ENCODE data around the gene DMAP1. TPM values are rescaled to one million over a fixed set of nuclear protein-coding genes. Genes with fewer than 3 reads are reported as not detected.
"Not testable (repeated sequence)": the region's sequence is repeated elsewhere in the genome, so short reads cannot be mapped to it uniquely, and the experiment has no call there.

Gene DMAP1, protein sequence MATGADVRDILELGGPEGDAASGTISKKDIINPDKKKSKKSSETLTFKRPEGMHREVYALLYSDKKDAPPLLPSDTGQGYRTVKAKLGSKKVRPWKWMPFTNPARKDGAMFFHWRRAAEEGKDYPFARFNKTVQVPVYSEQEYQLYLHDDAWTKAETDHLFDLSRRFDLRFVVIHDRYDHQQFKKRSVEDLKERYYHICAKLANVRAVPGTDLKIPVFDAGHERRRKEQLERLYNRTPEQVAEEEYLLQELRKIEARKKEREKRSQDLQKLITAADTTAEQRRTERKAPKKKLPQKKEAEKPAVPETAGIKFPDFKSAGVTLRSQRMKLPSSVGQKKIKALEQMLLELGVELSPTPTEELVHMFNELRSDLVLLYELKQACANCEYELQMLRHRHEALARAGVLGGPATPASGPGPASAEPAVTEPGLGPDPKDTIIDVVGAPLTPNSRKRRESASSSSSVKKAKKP
- 10 to 100 TPM; 53.2 to 74.3 (median 61.3) TPM for polyA plus RNA-seq (ENCODE audit: insufficient read length in 4 of 4)

DNA sequence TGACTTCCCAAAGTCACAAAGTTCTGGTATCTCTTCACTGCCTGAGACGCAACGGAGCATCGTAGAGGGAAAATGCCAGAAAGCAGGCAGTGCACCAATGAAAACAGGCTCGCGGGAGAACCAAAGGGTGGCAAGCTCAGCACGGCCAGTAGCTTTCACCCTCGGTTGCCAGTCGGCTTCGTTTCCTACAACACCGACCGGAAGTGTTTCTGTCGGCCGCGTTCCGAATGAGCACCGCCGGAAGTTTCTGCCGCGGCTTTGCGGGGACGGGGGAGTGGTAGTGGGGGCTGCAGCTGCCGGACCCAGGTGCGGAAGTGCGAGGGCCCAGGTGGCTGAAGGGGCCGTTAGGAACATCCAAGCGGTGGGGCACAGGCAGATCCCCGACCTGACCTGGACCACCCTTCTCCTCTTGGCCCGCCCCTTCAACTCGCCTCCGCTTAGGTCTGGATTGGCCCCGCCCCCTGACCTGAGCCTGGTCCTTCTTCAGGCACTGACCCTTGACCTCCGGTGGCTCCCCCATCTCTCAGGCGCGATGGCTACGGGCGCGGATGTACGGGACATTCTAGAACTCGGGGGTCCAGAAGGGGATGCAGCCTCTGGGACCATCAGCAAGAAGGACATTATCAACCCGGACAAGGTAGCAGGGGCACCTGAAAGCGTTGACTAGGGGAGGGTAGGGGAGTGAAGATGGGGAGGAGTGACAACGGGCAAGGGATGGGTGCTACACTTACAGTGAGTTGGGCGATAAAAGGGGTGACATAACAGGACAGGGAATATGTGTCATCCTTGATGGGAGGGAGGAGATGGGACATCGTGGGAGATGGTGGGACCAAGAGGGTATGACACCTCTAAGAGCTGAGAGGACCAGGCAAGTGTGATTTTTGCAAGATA, at the start of gene DMAP1:
DMAP1 (plus strand) TSS at position 250 of the 891 bp plus-strand sequence; CDS start at position 533, 283 bp downstream.
- DNase-seq (ENCODE audit: low read depth in 4 of 4, low spot score in 2 of 4): peak; percentile 34 to 76 (median 66)

- no peak for DNase-seq (ENCODE audit: low read depth in 4 of 4, low spot score in 2 of 4)
These were observed 44.7 kb upstream of the DMAP1 start for GRCh38 chr1:44168520-44169098.

- no peak for DNase-seq (ENCODE audit: low read depth in 4 of 4, low spot score in 2 of 4)
These were observed 42.9 kb upstream of the DMAP1 start for GRCh38 chr1:44170281-44170823.

DNA sequence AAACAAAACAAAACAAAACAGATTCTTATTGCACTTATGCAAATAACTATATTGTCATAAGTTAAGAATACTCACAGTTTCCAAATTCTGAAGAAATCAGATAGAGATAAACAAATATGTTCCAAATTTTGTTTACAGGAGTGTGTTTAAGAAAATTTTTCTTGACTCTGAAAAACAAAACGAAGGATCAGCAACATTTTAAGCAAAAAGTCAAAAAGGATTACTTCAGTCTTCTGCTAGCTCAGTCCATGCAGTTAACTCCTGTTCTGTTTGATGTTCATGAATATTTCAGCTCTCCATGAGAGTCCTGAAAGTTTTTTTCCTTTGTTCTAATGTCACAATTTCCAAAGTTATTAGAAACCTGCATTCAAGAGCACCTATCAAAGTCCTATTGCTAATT, 38.6 kb upstream of the DMAP1 start:
- no peak for DNase-seq (ENCODE audit: low read depth in 4 of 4, low spot score in 2 of 4)

DNA sequence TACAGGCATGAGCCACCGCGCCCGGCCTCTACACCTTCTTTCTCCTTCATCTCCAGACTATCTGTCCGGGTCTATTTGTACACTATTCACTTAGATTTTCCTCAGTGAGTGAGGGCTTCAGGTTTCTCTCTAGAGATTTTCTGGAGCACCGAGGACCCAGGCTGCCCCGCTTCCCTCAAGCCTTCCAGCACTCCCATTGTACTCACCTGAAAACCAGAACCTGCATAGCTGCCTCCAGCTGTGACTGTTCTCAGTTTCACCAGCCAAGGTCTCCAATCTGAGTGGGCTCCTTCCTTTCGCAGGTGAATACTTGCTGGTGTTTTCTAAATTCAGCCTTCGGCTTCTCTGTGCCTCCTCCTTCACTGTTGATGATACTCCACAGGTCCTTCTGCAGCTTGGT, 12.9 kb upstream of the DMAP1 start:
- DNase-seq (ENCODE audit: low read depth in 4 of 4, low spot score in 2 of 4): no peak

GRCh38 chr1:44206545-44206944, 6.7 kb upstream of the DMAP1 start:
- DNase-seq (ENCODE audit: low read depth in 4 of 4, low spot score in 2 of 4): not testable (repeated sequence)

GRCh38 chr1:44208226-44208625, 5.0 kb upstream of the DMAP1 start:
- no peak for DNase-seq (ENCODE audit: low read depth in 4 of 4, low spot score in 2 of 4)

GRCh38 chr1:44210595-44210994, 2.7 kb upstream of the DMAP1 start:
- no peak for DNase-seq (ENCODE audit: low read depth in 4 of 4, low spot score in 2 of 4)

GRCh38 chr1:44212355-44213221, 683 bp upstream of the DMAP1 start:
- no peak for DNase-seq (ENCODE audit: low read depth in 4 of 4, low spot score in 2 of 4)

GRCh38 chr1:44217809-44218410, 4.6 kb downstream of the DMAP1 start:
- DNase-seq (ENCODE audit: low read depth in 4 of 4, low spot score in 2 of 4): no peak

DNA sequence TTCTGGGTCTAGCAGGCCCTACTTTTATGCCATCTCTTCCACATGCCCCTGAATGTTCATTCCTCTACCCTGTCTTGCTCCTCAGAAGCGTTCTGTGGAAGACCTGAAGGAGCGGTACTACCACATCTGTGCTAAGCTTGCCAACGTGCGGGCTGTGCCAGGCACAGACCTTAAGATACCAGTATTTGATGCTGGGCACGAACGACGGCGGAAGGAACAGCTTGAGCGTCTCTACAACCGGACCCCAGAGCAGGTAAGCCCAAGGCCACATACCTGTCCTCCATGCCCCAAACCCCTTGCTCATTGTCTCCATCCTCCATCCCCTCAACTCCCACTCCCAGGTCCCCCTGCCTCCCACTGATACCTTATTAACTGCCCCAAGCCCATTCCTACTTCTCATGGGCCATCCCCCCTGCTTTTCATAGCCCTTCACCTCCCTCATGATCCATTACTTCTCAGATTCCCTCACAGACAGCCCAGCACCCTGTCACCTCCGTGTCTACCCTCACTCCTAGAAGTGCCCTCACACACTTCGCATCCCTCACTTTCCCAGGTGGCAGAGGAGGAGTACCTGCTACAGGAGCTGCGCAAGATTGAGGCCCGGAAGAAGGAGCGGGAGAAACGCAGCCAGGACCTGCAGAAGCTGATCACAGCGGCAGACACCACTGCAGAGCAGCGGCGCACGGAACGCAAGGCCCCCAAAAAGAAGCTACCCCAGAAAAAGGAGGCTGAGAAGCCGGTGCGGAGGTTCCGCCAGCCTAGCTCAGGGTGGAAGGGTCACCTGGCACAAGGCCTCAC, 5.4 kb downstream of the DMAP1 start:
- DNase-seq (ENCODE audit: low read depth in 4 of 4, low spot score in 2 of 4): no peak

- DNase-seq (ENCODE audit: low read depth in 4 of 4, low spot score in 2 of 4): no peak
These were observed 6.0 kb downstream of the DMAP1 start for GRCh38 chr1:44219301-44219626.

DNA sequence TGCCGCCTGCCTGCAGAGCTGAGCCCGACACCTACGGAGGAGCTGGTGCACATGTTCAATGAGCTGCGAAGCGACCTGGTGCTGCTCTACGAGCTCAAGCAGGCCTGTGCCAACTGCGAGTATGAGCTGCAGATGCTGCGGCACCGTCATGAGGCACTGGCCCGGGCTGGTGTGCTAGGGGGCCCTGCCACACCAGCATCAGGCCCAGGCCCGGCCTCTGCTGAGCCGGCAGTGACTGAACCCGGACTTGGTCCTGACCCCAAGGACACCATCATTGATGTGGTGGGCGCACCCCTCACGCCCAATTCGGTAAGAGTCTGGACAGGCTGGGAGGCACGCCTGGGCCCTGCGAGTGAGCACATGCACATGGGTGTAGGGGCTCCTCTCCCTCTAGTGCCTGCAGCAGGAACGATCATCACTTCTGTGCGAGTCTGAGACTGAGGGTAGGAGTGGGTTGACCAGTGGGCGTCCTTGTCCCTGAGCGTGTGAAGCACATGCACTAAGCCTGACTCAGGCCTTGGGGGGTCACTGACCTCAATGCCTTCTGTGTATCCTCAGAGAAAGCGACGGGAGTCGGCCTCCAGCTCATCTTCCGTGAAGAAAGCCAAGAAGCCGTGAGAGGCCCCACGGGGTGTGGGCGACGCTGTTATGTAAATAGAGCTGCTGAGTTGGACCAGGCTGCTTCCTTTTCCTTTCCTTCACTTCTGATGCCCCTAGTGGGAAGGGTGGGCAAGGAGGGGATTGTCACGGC, 6.9 kb downstream of the DMAP1 start:
- no peak for DNase-seq (ENCODE audit: low read depth in 4 of 4, low spot score in 2 of 4)

DNA sequence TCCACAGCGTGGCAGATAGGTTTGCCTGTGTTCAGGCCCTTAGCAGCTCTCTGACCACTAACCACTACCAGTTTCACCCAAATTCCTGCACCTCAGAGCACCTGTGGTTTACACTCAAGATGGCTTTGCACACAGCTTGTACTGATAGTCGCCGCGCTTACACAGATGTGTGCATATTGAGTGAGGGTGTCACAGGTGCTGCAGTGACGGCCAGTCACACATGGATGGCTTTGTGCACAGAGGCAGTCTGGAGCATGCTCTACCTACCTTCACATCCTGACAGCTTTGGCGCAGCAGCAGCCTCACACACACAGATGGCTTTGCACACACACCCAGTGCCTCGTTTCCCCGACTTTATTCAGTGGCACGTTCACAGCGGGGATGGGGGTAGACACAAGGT, 7.5 kb downstream of the DMAP1 start:
- DNase-seq (ENCODE audit: low read depth in 4 of 4, low spot score in 2 of 4): no peak

- DNase-seq (ENCODE audit: low read depth in 4 of 4, low spot score in 2 of 4): no peak
These were observed 8.5 kb downstream of the DMAP1 start for GRCh38 chr1:44221769-44222168.

- no peak for DNase-seq (ENCODE audit: low read depth in 4 of 4, low spot score in 2 of 4)
These were observed 9.3 kb downstream of the DMAP1 start for GRCh38 chr1:44222397-44223186.

- no peak for DNase-seq (ENCODE audit: low read depth in 4 of 4, low spot score in 2 of 4)
These were observed 9.9 kb downstream of the DMAP1 start for GRCh38 chr1:44223187-44223610.
